Measurements from ENCODE around the gene SELENOI.
"Not testable (repeated sequence)": the region's sequence is repeated elsewhere in the genome, so short reads cannot be mapped to it uniquely, and the experiment has no call there.

The SELENOI gene

GRCh38 chr2:26352892-26353291 lies 6.9 kb downstream of the SELENOI start:
- in situ Hi-C loops (cut with MboI; ENCODE audit: low pct_unique_long_range_greater_than_20kb, low sequenced_read_pairs) = no loop called here
- no peak for DNase-seq

GRCh38 chr2:26354469-26354868 lies 8.5 kb downstream of the SELENOI start:
- DNase-seq; in situ Hi-C loops (cut with MboI; ENCODE audit: low pct_unique_long_range_greater_than_20kb, low sequenced_read_pairs): not testable (repeated sequence)

GRCh38 chr2:26355038-26355995 lies 9.4 kb downstream of the SELENOI start:
- in situ Hi-C loops (cut with MboI; ENCODE audit: low pct_unique_long_range_greater_than_20kb, low sequenced_read_pairs) = no loop called here
- DNase-seq = no peak

GRCh38 chr2:26356111-26356510 lies 10.2 kb downstream of the SELENOI start:
- in situ Hi-C loops (cut with MboI; ENCODE audit: low pct_unique_long_range_greater_than_20kb, low sequenced_read_pairs) = no loop called here
- no peak for DNase-seq

- DNase-seq = no peak
- in situ Hi-C loops (cut with MboI; ENCODE audit: low pct_unique_long_range_greater_than_20kb, low sequenced_read_pairs) = no loop called here
Observed at GRCh38 chr2:26356771-26357170, 10.8 kb downstream of the SELENOI start.

- in situ Hi-C loops (cut with MboI; ENCODE audit: low pct_unique_long_range_greater_than_20kb, low sequenced_read_pairs) = no loop called here
Observed at GRCh38 chr2:26359886-26360473, 14.0 kb downstream of the SELENOI start.

GRCh38 chr2:26363323-26363722 lies 17.4 kb downstream of the SELENOI start:
- DNase-seq = no peak
- in situ Hi-C loops (cut with MboI; ENCODE audit: low pct_unique_long_range_greater_than_20kb, low sequenced_read_pairs) = no loop called here

More at GRCh38 chr2:26359886-26360473, 14.0 kb downstream of the SELENOI start:
- DNase-seq = no peak

GRCh38 chr2:26363958-26364357 lies 18.0 kb downstream of the SELENOI start:
- in situ Hi-C loops (cut with MboI; ENCODE audit: low pct_unique_long_range_greater_than_20kb, low sequenced_read_pairs) = no loop called here
- DNase-seq = no peak

- in situ Hi-C loops (cut with MboI; ENCODE audit: low pct_unique_long_range_greater_than_20kb, low sequenced_read_pairs) = no loop called here
- DNase-seq = no peak
Observed at GRCh38 chr2:26364669-26365068, 18.7 kb downstream of the SELENOI start.

GRCh38 chr2:26366957-26367356 lies 21.0 kb downstream of the SELENOI start:
- in situ Hi-C loops (cut with MboI; ENCODE audit: low pct_unique_long_range_greater_than_20kb, low sequenced_read_pairs) = no loop called here

GRCh38 chr2:26369664-26370063 lies 23.7 kb downstream of the SELENOI start:
- DNase-seq; in situ Hi-C loops (cut with MboI; ENCODE audit: low pct_unique_long_range_greater_than_20kb, low sequenced_read_pairs): not testable (repeated sequence)

More at GRCh38 chr2:26366957-26367356, 21.0 kb downstream of the SELENOI start:
- no peak for DNase-seq

GRCh38 chr2:26370909-26371308 lies 25.0 kb downstream of the SELENOI start:
- in situ Hi-C loops (cut with MboI; ENCODE audit: low pct_unique_long_range_greater_than_20kb, low sequenced_read_pairs); DNase-seq: not testable (repeated sequence)

- no peak for DNase-seq
- in situ Hi-C loops (cut with MboI; ENCODE audit: low pct_unique_long_range_greater_than_20kb, low sequenced_read_pairs) = no loop called here
Observed at GRCh38 chr2:26376799-26377198, 30.9 kb downstream of the SELENOI start.

GRCh38 chr2:26380281-26380680 lies 34.3 kb downstream of the SELENOI start:
- in situ Hi-C loops (cut with MboI; ENCODE audit: low pct_unique_long_range_greater_than_20kb, low sequenced_read_pairs) = no loop called here
- no peak for DNase-seq

GRCh38 chr2:26382564-26382963 lies 36.6 kb downstream of the SELENOI start:
- in situ Hi-C loops (cut with MboI; ENCODE audit: low pct_unique_long_range_greater_than_20kb, low sequenced_read_pairs) = no loop called here
- DNase-seq = no peak

- in situ Hi-C loops (cut with MboI; ENCODE audit: low pct_unique_long_range_greater_than_20kb, low sequenced_read_pairs) = no loop called here
- no peak for DNase-seq
Observed at GRCh38 chr2:26384183-26384582, 38.2 kb downstream of the SELENOI start.

GRCh38 chr2:26384597-26384996 lies 38.7 kb downstream of the SELENOI start:
- in situ Hi-C loops (cut with MboI; ENCODE audit: low pct_unique_long_range_greater_than_20kb, low sequenced_read_pairs) = no loop called here
- DNase-seq = no peak

GRCh38 chr2:26387189-26387588 lies 41.2 kb downstream of the SELENOI start:
- no peak for DNase-seq
- in situ Hi-C loops (cut with MboI; ENCODE audit: low pct_unique_long_range_greater_than_20kb, low sequenced_read_pairs) = no loop called here

- in situ Hi-C loops (cut with MboI; ENCODE audit: low pct_unique_long_range_greater_than_20kb, low sequenced_read_pairs) = no loop called here
Observed at GRCh38 chr2:26394694-26395093, 48.8 kb downstream of the SELENOI start.

GRCh38 chr2:26395394-26395793 lies 49.5 kb downstream of the SELENOI start:
- in situ Hi-C loops (cut with MboI; ENCODE audit: low pct_unique_long_range_greater_than_20kb, low sequenced_read_pairs) = no loop called here
- no peak for DNase-seq

More at GRCh38 chr2:26394694-26395093, 48.8 kb downstream of the SELENOI start:
- DNase-seq = no peak
